PFSK-1 (cell line): ENCODE measurements around the gene LSMEM2.

Experiments
- FOXP2 ChIP-seq: optimal IDR thresholded peaks from 2 replicates; pipeline ENCODE3; 2011; ENCODE audit warnings: borderline replicate concordance, control low read depth, inconsistent platforms; ENCODE audit not compliant: insufficient read depth; ENCODE audit errors: extremely low read length, extremely low read depth
- POLR2AphosphoS5 ChIP-seq: IDR thresholded peaks from 2 replicates; pipeline ENCODE4 v1.6.1; 2012; ENCODE audit warnings: low read depth, mild to moderate bottlenecking, control low read depth, low read length, moderate library complexity
- SIN3A ChIP-seq: IDR thresholded peaks from 2 replicates; pipeline ENCODE4 v1.6.1; 2012; ENCODE audit warnings: mild to moderate bottlenecking, low read length, moderate library complexity, borderline replicate concordance; ENCODE audit not compliant: insufficient read depth
- TAF1 ChIP-seq: IDR thresholded peaks from 2 replicates; pipeline ENCODE4 v1.6.1; 2012; ENCODE audit warnings: low read length, control low read depth, borderline replicate concordance; ENCODE audit not compliant: insufficient read depth
- TF ChIP-seq, protein P1 (sequence below), 2 experiments: IDR thresholded peaks; 2 replicates each; pipeline versions ENCODE4 v1.6.1 to v1.8.0; 2011 to 2012; ENCODE audit warnings: low read depth in 2 of 2, low read length in 2 of 2, control low read depth in 1 of 2, inconsistent platforms in 1 of 2, mild to moderate bottlenecking in 1 of 2, moderate library complexity in 1 of 2; ENCODE audit not compliant: insufficient read depth in 1 of 2

The LSMEM2 gene

DNA sequence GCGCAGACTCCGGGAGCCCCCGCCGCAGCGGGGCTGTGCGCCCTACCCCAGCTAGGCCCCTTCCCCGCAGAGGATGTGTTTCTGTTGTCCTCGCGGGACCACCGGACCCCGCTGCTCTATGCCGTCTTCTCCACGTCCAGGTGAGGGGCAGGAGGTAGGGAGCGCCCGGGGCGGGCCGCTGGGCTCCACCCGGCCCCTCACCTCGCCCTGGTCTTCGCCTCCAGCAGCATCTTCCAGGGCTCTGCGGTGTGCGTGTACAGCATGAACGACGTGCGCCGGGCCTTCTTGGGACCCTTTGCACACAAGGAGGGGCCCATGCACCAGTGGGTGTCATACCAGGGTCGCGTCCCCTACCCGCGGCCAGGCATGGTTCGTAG is 5.2 kb upstream of the LSMEM2 start:
- TF ChIP-seq POLR2AphosphoS5 = no peak
- TF ChIP-seq, protein P1, sequence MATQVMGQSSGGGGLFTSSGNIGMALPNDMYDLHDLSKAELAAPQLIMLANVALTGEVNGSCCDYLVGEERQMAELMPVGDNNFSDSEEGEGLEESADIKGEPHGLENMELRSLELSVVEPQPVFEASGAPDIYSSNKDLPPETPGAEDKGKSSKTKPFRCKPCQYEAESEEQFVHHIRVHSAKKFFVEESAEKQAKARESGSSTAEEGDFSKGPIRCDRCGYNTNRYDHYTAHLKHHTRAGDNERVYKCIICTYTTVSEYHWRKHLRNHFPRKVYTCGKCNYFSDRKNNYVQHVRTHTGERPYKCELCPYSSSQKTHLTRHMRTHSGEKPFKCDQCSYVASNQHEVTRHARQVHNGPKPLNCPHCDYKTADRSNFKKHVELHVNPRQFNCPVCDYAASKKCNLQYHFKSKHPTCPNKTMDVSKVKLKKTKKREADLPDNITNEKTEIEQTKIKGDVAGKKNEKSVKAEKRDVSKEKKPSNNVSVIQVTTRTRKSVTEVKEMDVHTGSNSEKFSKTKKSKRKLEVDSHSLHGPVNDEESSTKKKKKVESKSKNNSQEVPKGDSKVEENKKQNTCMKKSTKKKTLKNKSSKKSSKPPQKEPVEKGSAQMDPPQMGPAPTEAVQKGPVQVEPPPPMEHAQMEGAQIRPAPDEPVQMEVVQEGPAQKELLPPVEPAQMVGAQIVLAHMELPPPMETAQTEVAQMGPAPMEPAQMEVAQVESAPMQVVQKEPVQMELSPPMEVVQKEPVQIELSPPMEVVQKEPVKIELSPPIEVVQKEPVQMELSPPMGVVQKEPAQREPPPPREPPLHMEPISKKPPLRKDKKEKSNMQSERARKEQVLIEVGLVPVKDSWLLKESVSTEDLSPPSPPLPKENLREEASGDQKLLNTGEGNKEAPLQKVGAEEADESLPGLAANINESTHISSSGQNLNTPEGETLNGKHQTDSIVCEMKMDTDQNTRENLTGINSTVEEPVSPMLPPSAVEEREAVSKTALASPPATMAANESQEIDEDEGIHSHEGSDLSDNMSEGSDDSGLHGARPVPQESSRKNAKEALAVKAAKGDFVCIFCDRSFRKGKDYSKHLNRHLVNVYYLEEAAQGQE (IDR thresholded peaks at IDR 0.05; ENCODE audit: insufficient read depth in 1 of 2, low read depth in 2 of 2, low read length in 2 of 2) = no peak
- no peak for TF ChIP-seq SIN3A
- TF ChIP-seq TAF1 = no peak
- TF ChIP-seq FOXP2 = no peak

DNA sequence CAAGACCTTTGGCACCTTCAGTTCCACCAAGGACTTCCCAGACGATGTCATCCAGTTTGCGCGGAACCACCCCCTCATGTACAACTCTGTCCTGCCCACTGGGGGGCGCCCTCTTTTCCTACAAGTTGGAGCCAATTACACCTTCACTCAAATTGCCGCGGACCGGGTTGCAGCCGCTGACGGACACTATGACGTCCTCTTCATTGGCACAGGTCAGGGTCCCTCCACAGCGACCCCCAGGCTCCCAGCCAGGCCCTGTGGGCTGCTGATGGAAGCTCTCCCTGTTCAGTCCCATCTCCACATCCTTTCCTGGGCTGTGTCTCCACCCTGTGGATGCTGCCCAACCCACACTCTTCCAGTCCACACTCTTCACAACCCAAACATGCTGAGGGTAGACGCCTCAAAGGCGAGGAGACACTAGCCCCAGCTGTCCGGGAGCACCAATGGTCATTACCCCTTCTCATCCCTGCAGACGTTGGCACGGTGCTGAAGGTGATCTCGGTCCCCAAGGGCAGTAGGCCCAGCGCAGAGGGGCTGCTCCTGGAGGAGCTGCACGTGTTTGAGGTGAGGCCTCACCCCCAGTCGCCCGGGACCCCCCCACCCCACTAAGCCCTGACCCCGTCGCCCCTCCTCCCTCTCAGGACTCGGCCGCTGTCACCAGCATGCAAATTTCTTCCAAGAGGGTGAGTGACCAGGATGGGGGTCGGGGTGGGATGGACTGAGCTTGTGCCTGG is 4.3 kb upstream of the LSMEM2 start:
- TF ChIP-seq SIN3A (no peak), FOXP2 (no peak), POLR2AphosphoS5 (no peak), TAF1 (no peak)
- TF ChIP-seq, protein P1 (IDR thresholded peaks at IDR 0.05; ENCODE audit: insufficient read depth in 1 of 2, low read depth in 2 of 2, low read length in 2 of 2) = no peak

DNA sequence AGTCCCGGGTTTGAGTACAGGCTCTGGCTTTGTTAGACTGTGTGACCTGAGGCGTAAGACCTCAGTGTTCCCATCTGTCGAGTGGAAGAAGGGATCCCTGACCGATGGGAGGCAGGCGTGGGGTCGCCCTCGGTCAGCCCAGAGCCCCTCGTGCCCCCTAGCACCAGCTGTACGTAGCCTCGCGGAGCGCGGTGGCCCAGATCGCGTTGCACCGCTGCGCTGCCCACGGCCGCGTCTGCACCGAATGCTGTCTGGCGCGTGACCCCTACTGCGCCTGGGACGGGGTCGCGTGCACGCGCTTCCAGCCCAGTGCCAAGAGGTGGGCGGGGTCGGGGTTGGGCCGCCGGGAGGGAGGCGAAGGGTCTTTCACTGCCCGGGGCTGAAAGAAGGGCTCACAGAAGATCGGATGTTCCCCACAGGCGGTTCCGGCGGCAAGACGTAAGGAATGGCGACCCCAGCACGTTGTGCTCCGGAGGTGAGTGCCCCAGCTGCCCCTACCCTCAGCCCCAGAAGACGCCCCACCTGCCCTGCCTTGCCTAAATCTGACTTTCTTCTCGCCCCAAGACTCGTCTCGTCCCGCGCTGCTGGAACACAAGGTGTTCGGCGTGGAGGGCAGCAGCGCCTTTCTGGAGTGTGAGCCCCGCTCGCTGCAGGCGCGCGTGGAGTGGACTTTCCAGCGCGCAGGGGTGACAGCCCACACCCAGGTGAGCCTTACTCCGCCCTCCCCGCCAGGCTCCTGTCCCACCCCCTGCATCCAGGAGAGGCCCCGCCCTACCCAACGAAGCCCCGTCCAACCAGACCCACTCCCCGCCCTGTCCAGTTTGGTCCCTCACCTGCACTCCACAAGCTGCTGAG is 3.5 kb upstream of the LSMEM2 start:
- TF ChIP-seq, protein P1 (IDR thresholded peaks at IDR 0.05; ENCODE audit: insufficient read depth in 1 of 2, low read depth in 2 of 2, low read length in 2 of 2) = no peak
- no peak for TF ChIP-seq FOXP2

DNA sequence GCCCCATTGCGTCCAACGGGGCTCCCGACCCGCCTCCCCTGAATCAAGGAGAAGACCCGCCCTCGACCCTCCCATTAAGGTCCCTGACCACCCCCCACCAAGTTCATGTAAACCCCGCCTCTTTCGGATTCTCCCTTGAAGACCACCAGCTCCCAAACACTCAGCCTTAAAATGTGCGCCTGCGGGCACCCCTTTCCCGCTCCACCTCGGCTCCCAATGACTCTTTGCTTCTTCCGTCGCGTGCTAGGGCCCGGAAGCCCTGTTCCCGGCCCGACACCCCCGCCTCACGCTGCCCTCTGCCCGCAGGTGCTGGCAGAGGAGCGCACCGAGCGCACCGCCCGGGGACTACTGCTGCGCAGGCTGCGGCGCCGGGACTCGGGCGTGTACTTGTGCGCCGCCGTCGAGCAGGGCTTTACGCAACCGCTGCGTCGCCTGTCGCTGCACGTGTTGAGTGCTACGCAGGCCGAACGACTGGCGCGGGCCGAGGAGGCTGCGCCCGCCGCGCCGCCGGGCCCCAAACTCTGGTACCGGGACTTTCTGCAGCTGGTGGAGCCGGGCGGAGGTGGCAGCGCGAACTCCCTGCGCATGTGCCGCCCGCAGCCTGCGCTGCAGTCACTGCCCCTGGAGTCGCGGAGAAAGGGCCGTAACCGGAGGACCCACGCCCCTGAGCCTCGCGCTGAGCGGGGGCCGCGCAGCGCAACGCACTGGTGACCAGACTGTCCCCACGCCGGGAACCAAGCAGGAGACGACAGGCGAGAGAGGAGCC is 2.7 kb upstream of the LSMEM2 start:
- no peak for TF ChIP-seq SIN3A
- no peak for TF ChIP-seq FOXP2
- no peak for TF ChIP-seq TAF1
- TF ChIP-seq POLR2AphosphoS5 = no peak
- TF ChIP-seq, protein P1 (IDR thresholded peaks at IDR 0.05; ENCODE audit: insufficient read depth in 1 of 2, low read depth in 2 of 2, low read length in 2 of 2) = no peak
